ENCODE measurements around the gene RSPO4. TPM values are rescaled to one million over a fixed set of nuclear protein-coding genes. Genes with fewer than 3 reads are reported as not detected.

The RSPO4 gene
- total RNA-seq, 1 experiment from 2014 or later: 6.7 TPM

GRCh38 chr20:971346-971745 lies 30.8 kb downstream of the RSPO4 start:
- DNase-seq: no peak
- no peaks in the 10 kb centered on the region for H3K9me3 ChIP-seq (ENCODE audit: control insufficient read depth, low read depth, low read length)
- H2BK12ac ChIP-seq (ENCODE audit: insufficient read length, low read depth, low read length): no peak overlapping the region
- H3K4me2 ChIP-seq (ENCODE audit: insufficient read depth, insufficient read length, low read length): no peak overlapping the region
- no CpG with 5 or more reads among the region's 2 CpGs for WGBS (ENCODE audit: extremely low coverage, insufficient read length, low lambda C conversion rate)
- H3K36me3 Mint-ChIP-seq (ENCODE audit: insufficient read depth in 1 of 3, low read depth in 3 of 3): peaks cover 0 to 5% (median 2%) of the 10 kb centered on the region in 3 experiments; a peak in 2 of 7 replicates
- no peak overlapping the region for H3K9ac ChIP-seq (ENCODE audit: extremely low read depth, insufficient read length, low read length)
- no peak overlapping the region for H3K14ac ChIP-seq (ENCODE audit: insufficient read depth, low read length)
- no peak overlapping the region for H2BK15ac ChIP-seq (ENCODE audit: low read depth, low read length)
- no peak overlapping the region for H4K5ac ChIP-seq (ENCODE audit: insufficient read length, low read depth, low read length)
- H4K8ac ChIP-seq (replicated peaks; ENCODE audit: insufficient read length, low read depth, low read length): no peak overlapping the region
- no peak overlapping the region for H2BK5ac ChIP-seq (ENCODE audit: insufficient read length, low read length)
- no peak overlapping the region for H3K4ac ChIP-seq (ENCODE audit: low read depth, low read length)
- H3K4me3 Mint-ChIP-seq: no peak overlapping the region
- no peak overlapping the region for H3K56ac ChIP-seq (ENCODE audit: insufficient read length, low read depth, low read length)
- H3K27me3 Mint-ChIP-seq (ENCODE audit: low read depth): peaks cover 5% of the 10 kb centered on the region
- H2AFZ ChIP-seq (ENCODE audit: low read length): no peak overlapping the region
- H3K79me1 ChIP-seq (ENCODE audit: insufficient read depth, low read depth, low read length, poor library complexity, severe bottlenecking): no peaks in the 10 kb centered on the region
- no peak overlapping the region for H3T11ph ChIP-seq (ENCODE audit: low read length)
- no peak overlapping the region for H3K27ac ChIP-seq (ENCODE audit: insufficient read length, low read depth, low read length)
- no peak overlapping the region for H2BK20ac ChIP-seq (ENCODE audit: low read depth, low read length, poor library complexity, severe bottlenecking)
- no peaks in the 10 kb centered on the region for H4K20me1 ChIP-seq (ENCODE audit: control insufficient read depth, insufficient read depth, insufficient read length)
- H2BK120ac ChIP-seq (ENCODE audit: low read depth, low read length, poor library complexity, severe bottlenecking): no peak overlapping the region
- peaks cover 2% of the 10 kb centered on the region in 2 experiments; a peak in 3 of 4 replicates for H3K4me1 Mint-ChIP-seq
- H4K91ac ChIP-seq (ENCODE audit: insufficient read length, low read depth, low read length): no peak overlapping the region
- H2AK5ac ChIP-seq (ENCODE audit: insufficient read length, low read length): no peak overlapping the region
- no peaks in the 10 kb centered on the region for H3K27me3 ChIP-seq (ENCODE audit: insufficient read depth, low read length)
- H3K23me2 ChIP-seq (ENCODE audit: insufficient read length, low read depth, low read length, poor library complexity, severe bottlenecking): no peaks in the 10 kb centered on the region
- H3K4me1 ChIP-seq (ENCODE audit: insufficient read depth, low read length): no peaks in the 10 kb centered on the region
- no peak overlapping the region for H3K18ac ChIP-seq (ENCODE audit: insufficient read length, low read depth, low read length)
- H3K79me2 ChIP-seq (ENCODE audit: insufficient read depth, low read length): no peaks in the 10 kb centered on the region
- peaks cover 3 to 5% of the 10 kb centered on the region in 2 experiments; a peak in 4 of 5 replicates for H3K9me3 Mint-ChIP-seq
- H3K27ac Mint-ChIP-seq: no peak overlapping the region; a peak in 1 of 7 replicates
- no peak overlapping the region for H3K23ac ChIP-seq (ENCODE audit: insufficient read length, low read depth, low read length)
- no peak for TF ChIP-seq CTCF (conservative IDR thresholded peaks at IDR 0.05)

All from H9 (cell line).